ENCODE results near the gene RAB11FIP2. TPM values are rescaled to one million over a fixed set of nuclear protein-coding genes. Genes with fewer than 3 reads are reported as not detected.

Gene RAB11FIP2
- total RNA-seq, 1 donor from 2014 or later = 12.6 TPM

DNA sequence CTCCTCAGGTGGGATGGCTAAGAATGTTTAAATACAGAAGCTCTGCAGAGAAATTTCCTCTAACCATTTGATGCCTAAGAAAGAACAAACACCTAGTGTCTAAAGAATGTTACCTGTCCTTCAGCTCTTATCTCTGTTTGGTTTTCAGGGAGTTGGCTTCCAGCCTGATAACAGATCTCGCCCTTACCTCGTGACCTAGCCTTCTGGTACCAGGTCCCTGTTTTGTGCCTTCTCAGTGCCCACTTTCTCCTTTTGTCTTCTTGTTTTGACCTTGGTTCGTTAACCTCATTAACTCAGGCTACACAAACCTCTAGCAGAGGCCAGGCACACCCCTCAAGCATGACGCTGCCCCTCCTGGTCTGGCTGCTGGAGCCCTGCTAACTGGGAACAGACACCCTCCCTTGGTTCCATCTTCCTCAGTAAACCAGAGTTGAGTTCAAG, 16.1 kb upstream of the RAB11FIP2 start:
- no peak for TF ChIP-seq CTCF (IDR thresholded peaks at IDR 0.05; ENCODE audit: insufficient read depth, low read length, severe bottlenecking)
- no peak for FAIRE-seq

GRCh38 chr10:118058371-118058770, 11.6 kb upstream of the RAB11FIP2 start:
- Histone ChIP-seq H3K27me3 (ENCODE audit: control insufficient read depth, insufficient read depth, low read length) (no peaks in the 10 kb centered on the region), H3K4me3 (ENCODE audit: low read depth, low read length) (no peak overlapping the region), H3K36me3 (ENCODE audit: control insufficient read depth, insufficient read depth, low read length) (no peaks in the 10 kb centered on the region)
- TF ChIP-seq CTCF (IDR thresholded peaks at IDR 0.05; ENCODE audit: insufficient read depth, low read length, severe bottlenecking) = no peak
- DNase-seq (ENCODE audit: low read depth) (no peak), FAIRE-seq (no peak)

More for the DNA sequence above, 16.1 kb upstream of the RAB11FIP2 start:
- Histone ChIP-seq H3K27me3 (ENCODE audit: control insufficient read depth, insufficient read depth, low read length) (no peaks in the 10 kb centered on the region), H3K4me3 (ENCODE audit: low read depth, low read length) (no peak overlapping the region), H3K36me3 (ENCODE audit: control insufficient read depth, insufficient read depth, low read length) (no peaks in the 10 kb centered on the region)
- DNase-seq (ENCODE audit: low read depth) = no peak

DNA sequence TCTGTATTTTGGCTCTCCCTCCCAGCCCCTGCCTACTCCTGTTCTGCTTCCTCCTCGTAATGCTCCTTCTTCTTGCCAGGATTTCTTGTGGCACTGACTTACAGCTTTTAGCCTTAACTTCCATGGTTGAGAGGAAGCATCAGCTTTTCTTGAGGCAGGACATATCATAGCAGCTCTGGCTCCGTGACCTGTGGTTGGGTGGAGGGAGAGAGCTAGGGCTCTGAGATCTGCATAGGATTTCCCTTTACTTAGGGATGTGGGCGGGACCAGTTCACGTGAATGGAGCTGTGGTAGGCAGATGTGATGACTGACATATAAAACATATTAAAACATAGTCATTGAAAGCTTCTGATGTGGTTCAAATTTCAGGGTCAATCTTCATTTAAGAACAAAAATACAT, 10.6 kb upstream of the RAB11FIP2 start:
- TF ChIP-seq CTCF (IDR thresholded peaks at IDR 0.05; ENCODE audit: insufficient read depth, low read length, severe bottlenecking) = no peak

GRCh38 chr10:118054383-118054782, 7.6 kb upstream of the RAB11FIP2 start:
- Histone ChIP-seq H3K36me3 (ENCODE audit: control insufficient read depth, insufficient read depth, low read length) (no peaks in the 10 kb centered on the region), H3K27me3 (ENCODE audit: control insufficient read depth, insufficient read depth, low read length) (no peaks in the 10 kb centered on the region), H3K4me3 (ENCODE audit: low read depth, low read length) (no peak overlapping the region)
- DNase-seq (ENCODE audit: low read depth) (peak; percentile 84), FAIRE-seq (no peak)
- no peak for TF ChIP-seq CTCF (IDR thresholded peaks at IDR 0.05; ENCODE audit: insufficient read depth, low read length, severe bottlenecking)

More for the DNA sequence above, 10.6 kb upstream of the RAB11FIP2 start:
- DNase-seq (ENCODE audit: low read depth) = no peak
- H3K4me3 ChIP-seq (ENCODE audit: low read depth, low read length) = no peak overlapping the region
- H3K36me3 ChIP-seq (ENCODE audit: control insufficient read depth, insufficient read depth, low read length) = no peaks in the 10 kb centered on the region
- no peaks in the 10 kb centered on the region for H3K27me3 ChIP-seq (ENCODE audit: control insufficient read depth, insufficient read depth, low read length)
- FAIRE-seq = no peak

GRCh38 chr10:118052816-118053215, 6.1 kb upstream of the RAB11FIP2 start:
- H3K4me3 ChIP-seq (ENCODE audit: low read depth, low read length) = no peak overlapping the region
- no peaks in the 10 kb centered on the region for H3K27me3 ChIP-seq (ENCODE audit: control insufficient read depth, insufficient read depth, low read length)
- no peak for DNase-seq (ENCODE audit: low read depth)
- no peak for FAIRE-seq
- H3K36me3 ChIP-seq (ENCODE audit: control insufficient read depth, insufficient read depth, low read length) = no peaks in the 10 kb centered on the region
- TF ChIP-seq CTCF (IDR thresholded peaks at IDR 0.05; ENCODE audit: insufficient read depth, low read length, severe bottlenecking) = no peak

- FAIRE-seq (no peak), DNase-seq (ENCODE audit: low read depth) (no peak)
- no peak overlapping the region for H3K4me3 ChIP-seq (ENCODE audit: low read depth, low read length)
- no peaks in the 10 kb centered on the region for H3K36me3 ChIP-seq (ENCODE audit: control insufficient read depth, insufficient read depth, low read length)
- TF ChIP-seq CTCF (IDR thresholded peaks at IDR 0.05; ENCODE audit: insufficient read depth, low read length, severe bottlenecking) = no peak
- H3K27me3 ChIP-seq (ENCODE audit: control insufficient read depth, insufficient read depth, low read length) = no peaks in the 10 kb centered on the region
These were observed 1.1 kb upstream of the RAB11FIP2 start for GRCh38 chr10:118047880-118048279.

Measured in bronchial epithelial cell (primary cell).